Measurements from ENCODE around the gene MED9.

DNA sequence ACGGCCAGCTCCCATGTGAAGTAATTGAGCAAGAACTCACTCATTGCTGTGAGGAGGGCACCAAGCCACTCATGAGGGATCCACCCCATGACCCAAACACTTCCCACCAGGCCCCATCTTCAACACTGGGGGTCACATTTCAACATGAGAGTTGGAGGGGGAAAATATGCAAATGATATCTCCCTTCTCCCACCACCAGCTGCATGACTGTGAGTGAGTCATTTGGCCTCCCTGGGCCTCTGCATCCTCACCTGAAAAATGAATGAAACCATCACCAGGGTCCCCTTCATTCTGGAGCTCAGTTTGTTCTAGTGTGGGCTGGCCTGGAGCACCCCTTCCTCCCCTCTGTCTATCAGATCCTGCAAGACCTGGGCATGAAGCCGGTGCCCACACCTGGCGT, 6.8 kb upstream of the MED9 start:
- TF ChIP-seq, protein P1, sequence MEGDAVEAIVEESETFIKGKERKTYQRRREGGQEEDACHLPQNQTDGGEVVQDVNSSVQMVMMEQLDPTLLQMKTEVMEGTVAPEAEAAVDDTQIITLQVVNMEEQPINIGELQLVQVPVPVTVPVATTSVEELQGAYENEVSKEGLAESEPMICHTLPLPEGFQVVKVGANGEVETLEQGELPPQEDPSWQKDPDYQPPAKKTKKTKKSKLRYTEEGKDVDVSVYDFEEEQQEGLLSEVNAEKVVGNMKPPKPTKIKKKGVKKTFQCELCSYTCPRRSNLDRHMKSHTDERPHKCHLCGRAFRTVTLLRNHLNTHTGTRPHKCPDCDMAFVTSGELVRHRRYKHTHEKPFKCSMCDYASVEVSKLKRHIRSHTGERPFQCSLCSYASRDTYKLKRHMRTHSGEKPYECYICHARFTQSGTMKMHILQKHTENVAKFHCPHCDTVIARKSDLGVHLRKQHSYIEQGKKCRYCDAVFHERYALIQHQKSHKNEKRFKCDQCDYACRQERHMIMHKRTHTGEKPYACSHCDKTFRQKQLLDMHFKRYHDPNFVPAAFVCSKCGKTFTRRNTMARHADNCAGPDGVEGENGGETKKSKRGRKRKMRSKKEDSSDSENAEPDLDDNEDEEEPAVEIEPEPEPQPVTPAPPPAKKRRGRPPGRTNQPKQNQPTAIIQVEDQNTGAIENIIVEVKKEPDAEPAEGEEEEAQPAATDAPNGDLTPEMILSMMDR (IDR thresholded peaks at IDR 0.05) = no peak
- no peak for TF ChIP-seq POLR2A (IDR thresholded peaks at IDR 0.05)

Measured in vagina (tissue), 2 donors.